ENCODE data around the gene WNT7B. TPM values are rescaled to one million over a fixed set of nuclear protein-coding genes. Genes with fewer than 3 reads are reported as not detected.

WNT7B gene
- total and polyA plus RNA-seq, 2 of the 8 experiments (the other 6 are each of a cell fraction or from before 2014, with no cell fraction given) = 0.14 to 0.24 TPM

DNA sequence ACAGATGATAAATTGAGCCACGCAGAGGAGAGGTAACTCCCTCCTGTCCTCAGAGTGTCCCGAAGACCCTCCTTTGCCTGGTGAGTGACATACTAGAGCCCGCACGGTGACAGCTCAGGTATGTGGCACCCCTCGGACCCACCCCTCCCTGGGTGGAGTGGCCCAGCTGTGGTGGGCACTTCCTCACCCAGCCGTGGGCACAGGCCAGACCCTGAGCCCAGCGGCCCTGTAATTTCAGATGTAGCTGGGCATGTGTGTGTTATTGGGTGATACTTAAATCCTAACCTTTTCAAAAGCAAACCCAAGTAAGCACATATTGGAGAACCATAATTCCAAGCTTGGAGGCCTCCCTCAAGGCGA, 93.2 kb downstream of the WNT7B start:
- TF ChIP-seq CTBP2 (IDR thresholded peaks at IDR 0.05; ENCODE audit: borderline replicate concordance, insufficient read depth, insufficient read length, low read length) (no peak), KDM4A (IDR thresholded peaks at IDR 0.05; ENCODE audit: low read depth, low read length, severe bottlenecking) (no peak), SRF (IDR thresholded peaks at IDR 0.05; ENCODE audit: low read depth, low read length) (no peak), NANOG (IDR thresholded peaks at IDR 0.05; ENCODE audit: insufficient read depth, low read depth, low read length, poor library complexity, severe bottlenecking) (no peak), KDM5A (IDR thresholded peaks at IDR 0.05; ENCODE audit: low read length) (no peak)
- TF ChIP-seq, protein P1, sequence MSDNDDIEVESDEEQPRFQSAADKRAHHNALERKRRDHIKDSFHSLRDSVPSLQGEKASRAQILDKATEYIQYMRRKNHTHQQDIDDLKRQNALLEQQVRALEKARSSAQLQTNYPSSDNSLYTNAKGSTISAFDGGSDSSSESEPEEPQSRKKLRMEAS (IDR thresholded peaks at IDR 0.05) = no peak
- Histone ChIP-seq H2AFZ (ENCODE audit: low read length) (no peak overlapping the region), H3K9ac (replicated peaks in 1 of 4; ENCODE audit: extremely low read depth in 1 of 4, low read depth in 3 of 4, low read length in 3 of 4) (no peak overlapping the region), H3K4ac (replicated peaks; ENCODE audit: insufficient read length, low read depth, low read length) (no peak overlapping the region), H3K27ac (ENCODE audit: low read depth, low read length) (no peak overlapping the region), H3K23ac (ENCODE audit: insufficient read length) (no peak overlapping the region), H3K79me2 (ENCODE audit: control insufficient read depth in 1 of 2, insufficient read depth in 2 of 2, low read length in 2 of 2) (no peaks in the 10 kb centered on the region), H3K27me3 (replicated peaks in 1 of 4; ENCODE audit: control insufficient read depth in 3 of 4, extremely low read depth in 1 of 4, insufficient read depth in 3 of 4, low read length in 3 of 4) (peaks cover 0 to 31% (median 26%) of the 10 kb centered on the region in 4 experiments; a peak in 6 of 7 replicates), H3K23me2 (ENCODE audit: low read depth, low read length) (no peaks in the 10 kb centered on the region; the same call in 1 of the 2 replicates), H4K5ac (ENCODE audit: insufficient read length, low read depth, low read length) (no peak overlapping the region), H3K18ac (ENCODE audit: extremely low read depth, low read length) (no peak overlapping the region), H3K4me2 (ENCODE audit: insufficient read depth in 1 of 2, low read depth in 2 of 2, low read length in 2 of 2) (no peak overlapping the region), H2BK120ac (replicated peaks; ENCODE audit: low read depth, low read length) (no peak overlapping the region), H4K8ac (ENCODE audit: extremely low read depth, insufficient read depth, low read length) (no peak overlapping the region), H3K56ac (replicated peaks; ENCODE audit: insufficient read length, low read depth, low read length) (no peak overlapping the region), H3K4me1 (replicated peaks in 1 of 4; ENCODE audit: control insufficient read depth in 3 of 4, insufficient read depth in 4 of 4, low read length in 3 of 4) (peaks cover 0 to 17% (median 13%) of the 10 kb centered on the region in 4 experiments; a peak in 6 of 7 replicates), H4K91ac (replicated peaks; ENCODE audit: insufficient read length, low read length) (no peak overlapping the region), H3K79me1 (ENCODE audit: low read depth, low read length) (no peaks in the 10 kb centered on the region), H3K36me3 (ENCODE audit: control insufficient read depth in 2 of 4, insufficient read depth in 4 of 4, low read length in 3 of 4) (no peaks in the 10 kb centered on the region), H2BK5ac (ENCODE audit: low read depth, low read length) (no peak overlapping the region), H3K4me3 (ENCODE audit: extremely low read depth in 1 of 4, insufficient read depth in 2 of 4, low read depth in 3 of 4, low read length in 4 of 4) (no peak overlapping the region), H2BK15ac (ENCODE audit: low read length) (no peak overlapping the region), H3K9me3 (ENCODE audit: insufficient read depth in 2 of 2, low read depth in 1 of 2, low read length in 1 of 2) (no peaks in the 10 kb centered on the region), H3K14ac (ENCODE audit: insufficient read length) (no peak overlapping the region), H2BK20ac (ENCODE audit: low read length) (no peak overlapping the region), H2AK5ac (ENCODE audit: low read depth, low read length) (no peak overlapping the region), H2BK12ac (ENCODE audit: low read depth, low read length) (no peak overlapping the region), H4K20me1 (replicated peaks in 1 of 2; ENCODE audit: control insufficient read depth in 1 of 2, insufficient read depth in 2 of 2, low read length in 2 of 2) (peaks cover 2 to 7% of the 10 kb centered on the region in 2 experiments)
- 84% methylated on average over 7 of the region's 8 CpGs; no CpG with 5 or more reads in 1 of the 2 experiments for WGBS, 2 experiments (ENCODE audit: extremely low coverage in 1 of 2, insufficient coverage in 1 of 2, insufficient read length in 1 of 2, insufficient replicate concordance in 2 of 2, low coverage in 1 of 2, low lambda C conversion rate in 2 of 2, missing lambda C conversion rate in 1 of 2)
- DNase-seq (ENCODE audit: low read depth in 1 of 2, low spot score in 2 of 2) (no peak), FAIRE-seq (no peak)
- ChIA-PET POLR2A (ENCODE audit: partially characterized antibody) (no interaction called here), CTCF (ENCODE audit: partially characterized antibody) (interaction anchor here (1.8 kb wide), 1 partner anchor 20 kb away, joined by 13 read pairs; no protein-coding TSS in a partner anchor)
